ENCODE measurements around the gene TSHZ2.

Gene TSHZ2

GRCh38 chr20:53439046-53439445 lies 466.9 kb downstream of the TSHZ2 start:
- no peaks in the 10 kb centered on the region for H3K4me1 ChIP-seq (ENCODE audit: control insufficient read depth, insufficient read depth, low read length)
- H3K27ac ChIP-seq (ENCODE audit: low read length), result no peak overlapping the region
- no CpG with 5 or more reads among the region's 1 CpG for WGBS (ENCODE audit: insufficient coverage, insufficient read length)
- no peaks in the 10 kb centered on the region for H3K9me3 ChIP-seq (ENCODE audit: control insufficient read depth, insufficient read depth, low read length)
- no peaks in the 10 kb centered on the region for H3K27me3 ChIP-seq (ENCODE audit: control insufficient read depth, insufficient read depth, low read length)
- DNase-seq (ENCODE audit: low read depth, low spot score), result no peak
- no peaks in the 10 kb centered on the region for H3K36me3 ChIP-seq (ENCODE audit: control insufficient read depth, insufficient read depth, low read length)
- H3K4me3 ChIP-seq (ENCODE audit: low read length), result no peak overlapping the region

GRCh38 chr20:53439616-53440015 lies 467.5 kb downstream of the TSHZ2 start:
- Histone ChIP-seq H3K27ac (ENCODE audit: low read length) (no peak overlapping the region), H3K9me3 (ENCODE audit: control insufficient read depth, insufficient read depth, low read length) (no peaks in the 10 kb centered on the region), H3K4me3 (ENCODE audit: low read length) (no peak overlapping the region), H3K4me1 (ENCODE audit: control insufficient read depth, insufficient read depth, low read length) (no peaks in the 10 kb centered on the region), H3K36me3 (ENCODE audit: control insufficient read depth, insufficient read depth, low read length) (no peaks in the 10 kb centered on the region), H3K27me3 (ENCODE audit: control insufficient read depth, insufficient read depth, low read length) (no peaks in the 10 kb centered on the region)
- DNase-seq (ENCODE audit: low read depth, low spot score), result no peak
- WGBS (ENCODE audit: insufficient coverage, insufficient read length), result no CpG with 5 or more reads among the region's 2 CpGs

GRCh38 chr20:53444401-53445149 lies 472.4 kb downstream of the TSHZ2 start:
- no peak for DNase-seq (ENCODE audit: low read depth, low spot score)
- no peak overlapping the region for H3K27ac ChIP-seq (ENCODE audit: low read length)
- no CpG with 5 or more reads among the region's 9 CpGs for WGBS (ENCODE audit: insufficient coverage, insufficient read length)
- H3K9me3 ChIP-seq (ENCODE audit: control insufficient read depth, insufficient read depth, low read length), result no peaks in the 10 kb centered on the region; the same call in 1 of the 2 replicates
- H3K36me3 ChIP-seq (ENCODE audit: control insufficient read depth, insufficient read depth, low read length), result no peaks in the 10 kb centered on the region
- no peaks in the 10 kb centered on the region for H3K27me3 ChIP-seq (ENCODE audit: control insufficient read depth, insufficient read depth, low read length)
- no peak overlapping the region for H3K4me3 ChIP-seq (ENCODE audit: low read length)
- H3K4me1 ChIP-seq (ENCODE audit: control insufficient read depth, insufficient read depth, low read length), result no peaks in the 10 kb centered on the region

- Histone ChIP-seq H3K9me3 (ENCODE audit: control insufficient read depth, insufficient read depth, low read length) (no peaks in the 10 kb centered on the region; the same call in 1 of the 2 replicates), H3K27me3 (ENCODE audit: control insufficient read depth, insufficient read depth, low read length) (no peaks in the 10 kb centered on the region), H3K4me1 (ENCODE audit: control insufficient read depth, insufficient read depth, low read length) (no peaks in the 10 kb centered on the region), H3K4me3 (ENCODE audit: low read length) (no peak overlapping the region), H3K36me3 (ENCODE audit: control insufficient read depth, insufficient read depth, low read length) (no peaks in the 10 kb centered on the region), H3K27ac (ENCODE audit: low read length) (no peak overlapping the region)
- DNase-seq (ENCODE audit: low read depth, low spot score), result no peak
- WGBS (ENCODE audit: insufficient coverage, insufficient read length), result no CpG with 5 or more reads among the region's 6 CpGs
Observed at GRCh38 chr20:53445321-53445731, 473.2 kb downstream of the TSHZ2 start.

- no peaks in the 10 kb centered on the region; the same call in 1 of the 2 replicates for H3K9me3 ChIP-seq (ENCODE audit: control insufficient read depth, insufficient read depth, low read length)
- H3K4me3 ChIP-seq (ENCODE audit: low read length), result no peak overlapping the region
- no peak for DNase-seq (ENCODE audit: low read depth, low spot score)
- H3K27ac ChIP-seq (ENCODE audit: low read length), result no peak overlapping the region
- no peaks in the 10 kb centered on the region for H3K36me3 ChIP-seq (ENCODE audit: control insufficient read depth, insufficient read depth, low read length)
- H3K27me3 ChIP-seq (ENCODE audit: control insufficient read depth, insufficient read depth, low read length), result no peaks in the 10 kb centered on the region
- H3K4me1 ChIP-seq (ENCODE audit: control insufficient read depth, insufficient read depth, low read length), result no peaks in the 10 kb centered on the region
- no CpG with 5 or more reads among the region's 7 CpGs for WGBS (ENCODE audit: insufficient coverage, insufficient read length)
Observed at GRCh38 chr20:53445932-53446331, 473.8 kb downstream of the TSHZ2 start.

GRCh38 chr20:53447316-53447715 lies 475.2 kb downstream of the TSHZ2 start:
- Histone ChIP-seq H3K36me3 (ENCODE audit: control insufficient read depth, insufficient read depth, low read length) (no peaks in the 10 kb centered on the region), H3K9me3 (ENCODE audit: control insufficient read depth, insufficient read depth, low read length) (no peaks in the 10 kb centered on the region; the same call in 1 of the 2 replicates), H3K4me1 (ENCODE audit: control insufficient read depth, insufficient read depth, low read length) (no peaks in the 10 kb centered on the region), H3K27ac (ENCODE audit: low read length) (no peak overlapping the region), H3K4me3 (ENCODE audit: low read length) (no peak overlapping the region), H3K27me3 (ENCODE audit: control insufficient read depth, insufficient read depth, low read length) (no peaks in the 10 kb centered on the region)
- DNase-seq (ENCODE audit: low read depth, low spot score), result no peak
- WGBS (ENCODE audit: insufficient coverage, insufficient read length), result no CpG with 5 or more reads among the region's 3 CpGs

- no peaks in the 10 kb centered on the region; the same call in 1 of the 2 replicates for H3K9me3 ChIP-seq (ENCODE audit: control insufficient read depth, insufficient read depth, low read length)
- H3K4me3 ChIP-seq (ENCODE audit: low read length), result no peak overlapping the region
- WGBS (ENCODE audit: insufficient coverage, insufficient read length), result no CpG with 5 or more reads among the region's 1 CpG
- no peak overlapping the region for H3K27ac ChIP-seq (ENCODE audit: low read length)
- H3K36me3 ChIP-seq (ENCODE audit: control insufficient read depth, insufficient read depth, low read length), result no peaks in the 10 kb centered on the region
- H3K4me1 ChIP-seq (ENCODE audit: control insufficient read depth, insufficient read depth, low read length), result no peaks in the 10 kb centered on the region
- no peaks in the 10 kb centered on the region for H3K27me3 ChIP-seq (ENCODE audit: control insufficient read depth, insufficient read depth, low read length)
- DNase-seq (ENCODE audit: low read depth, low spot score), result no peak
Observed at GRCh38 chr20:53448426-53448825, 476.3 kb downstream of the TSHZ2 start.

GRCh38 chr20:53448875-53449274 lies 476.7 kb downstream of the TSHZ2 start:
- H3K9me3 ChIP-seq (ENCODE audit: control insufficient read depth, insufficient read depth, low read length), result no peaks in the 10 kb centered on the region; the same call in 1 of the 2 replicates
- no peak for DNase-seq (ENCODE audit: low read depth, low spot score)
- H3K36me3 ChIP-seq (ENCODE audit: control insufficient read depth, insufficient read depth, low read length), result no peaks in the 10 kb centered on the region
- H3K27ac ChIP-seq (ENCODE audit: low read length), result no peak overlapping the region
- H3K27me3 ChIP-seq (ENCODE audit: control insufficient read depth, insufficient read depth, low read length), result no peaks in the 10 kb centered on the region
- H3K4me3 ChIP-seq (ENCODE audit: low read length), result no peak overlapping the region
- H3K4me1 ChIP-seq (ENCODE audit: control insufficient read depth, insufficient read depth, low read length), result no peaks in the 10 kb centered on the region

- H3K4me3 ChIP-seq (ENCODE audit: low read length), result no peak overlapping the region
- no peaks in the 10 kb centered on the region for H3K36me3 ChIP-seq (ENCODE audit: control insufficient read depth, insufficient read depth, low read length)
- DNase-seq (ENCODE audit: low read depth, low spot score), result no peak
- no CpG with 5 or more reads among the region's 4 CpGs for WGBS (ENCODE audit: insufficient coverage, insufficient read length)
- H3K4me1 ChIP-seq (ENCODE audit: control insufficient read depth, insufficient read depth, low read length), result no peaks in the 10 kb centered on the region
- H3K9me3 ChIP-seq (ENCODE audit: control insufficient read depth, insufficient read depth, low read length), result no peaks in the 10 kb centered on the region; the same call in 1 of the 2 replicates
- no peaks in the 10 kb centered on the region for H3K27me3 ChIP-seq (ENCODE audit: control insufficient read depth, insufficient read depth, low read length)
- H3K27ac ChIP-seq (ENCODE audit: low read length), result no peak overlapping the region
Observed at GRCh38 chr20:53453076-53453475, 480.9 kb downstream of the TSHZ2 start.

- no peaks in the 10 kb centered on the region for H3K4me1 ChIP-seq (ENCODE audit: control insufficient read depth, insufficient read depth, low read length)
- no CpG with 5 or more reads among the region's 6 CpGs for WGBS (ENCODE audit: insufficient coverage, insufficient read length)
- no peaks in the 10 kb centered on the region for H3K9me3 ChIP-seq (ENCODE audit: control insufficient read depth, insufficient read depth, low read length)
- H3K4me3 ChIP-seq (ENCODE audit: low read length), result no peak overlapping the region
- DNase-seq (ENCODE audit: low read depth, low spot score), result no peak
- no peak overlapping the region for H3K27ac ChIP-seq (ENCODE audit: low read length)
- no peaks in the 10 kb centered on the region for H3K27me3 ChIP-seq (ENCODE audit: control insufficient read depth, insufficient read depth, low read length)
- no peaks in the 10 kb centered on the region for H3K36me3 ChIP-seq (ENCODE audit: control insufficient read depth, insufficient read depth, low read length)
Observed at GRCh38 chr20:53454675-53455276, 482.6 kb downstream of the TSHZ2 start.
